ENCODE results near the gene TMEM212.

- no peak for TF ChIP-seq POLR2A (IDR thresholded peaks at IDR 0.05)
- TF ChIP-seq, protein P1, sequence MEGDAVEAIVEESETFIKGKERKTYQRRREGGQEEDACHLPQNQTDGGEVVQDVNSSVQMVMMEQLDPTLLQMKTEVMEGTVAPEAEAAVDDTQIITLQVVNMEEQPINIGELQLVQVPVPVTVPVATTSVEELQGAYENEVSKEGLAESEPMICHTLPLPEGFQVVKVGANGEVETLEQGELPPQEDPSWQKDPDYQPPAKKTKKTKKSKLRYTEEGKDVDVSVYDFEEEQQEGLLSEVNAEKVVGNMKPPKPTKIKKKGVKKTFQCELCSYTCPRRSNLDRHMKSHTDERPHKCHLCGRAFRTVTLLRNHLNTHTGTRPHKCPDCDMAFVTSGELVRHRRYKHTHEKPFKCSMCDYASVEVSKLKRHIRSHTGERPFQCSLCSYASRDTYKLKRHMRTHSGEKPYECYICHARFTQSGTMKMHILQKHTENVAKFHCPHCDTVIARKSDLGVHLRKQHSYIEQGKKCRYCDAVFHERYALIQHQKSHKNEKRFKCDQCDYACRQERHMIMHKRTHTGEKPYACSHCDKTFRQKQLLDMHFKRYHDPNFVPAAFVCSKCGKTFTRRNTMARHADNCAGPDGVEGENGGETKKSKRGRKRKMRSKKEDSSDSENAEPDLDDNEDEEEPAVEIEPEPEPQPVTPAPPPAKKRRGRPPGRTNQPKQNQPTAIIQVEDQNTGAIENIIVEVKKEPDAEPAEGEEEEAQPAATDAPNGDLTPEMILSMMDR (IDR thresholded peaks at IDR 0.05), result no peak
These were observed 8.5 kb downstream of the TMEM212 start for GRCh38 chr3:171851660-171852058.
